Kidney tubule cell (primary cell): ENCODE results near the gene SRSF5.

ENCODE experiments used
- DNase-seq: peaks from one replicate; pipeline ENCODE4 v3.0.0-alpha.2; 2018; ENCODE audit warnings: low spot score

The SRSF5 gene

GRCh38 chr14:69770559-69770958 is 3.6 kb downstream of the SRSF5 start:
- no peak for DNase-seq

- no peak for DNase-seq
Observed at GRCh38 chr14:69771136-69771535, 4.2 kb downstream of the SRSF5 start.

GRCh38 chr14:69772082-69773017 is 5.4 kb downstream of the SRSF5 start:
- no peak for DNase-seq

- DNase-seq, result no peak
Observed at GRCh38 chr14:69773571-69774276, 6.8 kb downstream of the SRSF5 start.

GRCh38 chr14:69775012-69775411 is 8.1 kb downstream of the SRSF5 start:
- no peak for DNase-seq

- DNase-seq, result no peak
Observed at GRCh38 chr14:69776875-69777453, 10.0 kb downstream of the SRSF5 start.

GRCh38 chr14:69779088-69779487 is 12.1 kb downstream of the SRSF5 start:
- no peak for DNase-seq

GRCh38 chr14:69780092-69780491 is 13.2 kb downstream of the SRSF5 start:
- no peak for DNase-seq

- no peak for DNase-seq
Observed at GRCh38 chr14:69780952-69781351, 14.0 kb downstream of the SRSF5 start.

GRCh38 chr14:69784942-69785341 is 18.0 kb downstream of the SRSF5 start:
- no peak for DNase-seq

- DNase-seq, result no peak
Observed at GRCh38 chr14:69786603-69787002, 19.7 kb downstream of the SRSF5 start.

GRCh38 chr14:69789118-69789640 is 22.2 kb downstream of the SRSF5 start:
- DNase-seq, result no peak

GRCh38 chr14:69792887-69793421 is 26.0 kb downstream of the SRSF5 start:
- DNase-seq, result no peak

- no peak for DNase-seq
Observed at GRCh38 chr14:69794791-69795190, 27.8 kb downstream of the SRSF5 start.

GRCh38 chr14:69795691-69796090 is 28.7 kb downstream of the SRSF5 start:
- no peak for DNase-seq

- no peak for DNase-seq
Observed at GRCh38 chr14:69796797-69797500, 30.0 kb downstream of the SRSF5 start, which contains the start of gene SLC10A1. SLC10A1 (minus strand) TSS chr14:69797241; CDS start chr14:69797155, 86 bp downstream.

- no peak for DNase-seq
Observed at GRCh38 chr14:69797573-69798338, 30.8 kb downstream of the SRSF5 start.

- DNase-seq, result no peak
Observed at GRCh38 chr14:69798339-69798735, 31.4 kb downstream of the SRSF5 start.

- no peak for DNase-seq
Observed at GRCh38 chr14:69803753-69804152, 36.8 kb downstream of the SRSF5 start.

GRCh38 chr14:69804902-69805301 is 38.0 kb downstream of the SRSF5 start:
- DNase-seq, result no peak

GRCh38 chr14:69807192-69807591 is 40.2 kb downstream of the SRSF5 start:
- DNase-seq, result no peak
